Activated CD8-positive, alpha-beta T cell treated with anti-CD3 and anti-CD28 coated beads, Interleukin-2, amount 10 ng/mL, durations not matched to agents 7 days and 5 days (primary cell): Measurements from ENCODE around the gene SNRPA1. TPM values are rescaled to one million over a fixed set of nuclear protein-coding genes. Genes with fewer than 3 reads are reported as not detected.
A peak's percentile ranks its signal among the peaks of the same experiment; 100 is the strongest.

Experiments
- ATAC-seq: fragments of 150-1000 bp; cut with Tn5 transposase; one replicate; pipeline ENCODE4 v1.10.0; 2021; ENCODE audit warnings: moderate library complexity
- CTCF ChIA-PET: fragments of 350-600 bp; sonication (Branson Sonifier 250); formaldehyde crosslinking; loops from one replicate; lab custom pipeline; 2021; ENCODE audit warnings: antibody characterized with exemption; lab: Charles Lee
- POLR2A ChIA-PET: fragments of 350-600 bp; sonication (Branson Sonifier 250); formaldehyde crosslinking; loops from one replicate; lab custom pipeline; 2021; ENCODE audit warnings: antibody characterized with exemption; lab: Charles Lee
- DNase-seq: peaks from one replicate; pipeline ENCODE4 v3.0.0-alpha.2; 2020
- H3K27ac Mint-ChIP-seq: one replicate; pipeline ENCODE4 v1.8.0; 2021; ENCODE audit warnings: mild to moderate bottlenecking, mixed read lengths
- H3K27me3 Mint-ChIP-seq: one replicate; pipeline ENCODE4 v1.8.0; 2021; ENCODE audit warnings: low read depth, mixed read lengths
- H3K36me3 Mint-ChIP-seq: one replicate; pipeline ENCODE4 v1.8.0; 2021; ENCODE audit warnings: low read depth, mixed read lengths
- H3K4me1 Mint-ChIP-seq: one replicate; pipeline ENCODE4 v1.8.0; 2021; ENCODE audit warnings: low read depth, mixed read lengths
- H3K4me3 Mint-ChIP-seq: one replicate; pipeline ENCODE4 v1.8.0; 2021; ENCODE audit warnings: mild to moderate bottlenecking, mixed read lengths
- H3K9me3 Mint-ChIP-seq: one replicate; pipeline ENCODE4 v1.8.0; 2022; ENCODE audit warnings: mixed read lengths; ENCODE audit not compliant: insufficient read depth
- total RNA-seq, 2 experiments: library from RNA; stranded (reverse); gene quantifications; one replicate each; pipeline ENCODE4 v1.2.3, GENCODE V29; 2021

SNRPA1 gene
- total RNA-seq, 2 experiments from 2014 or later = 138 to 144 TPM

DNA sequence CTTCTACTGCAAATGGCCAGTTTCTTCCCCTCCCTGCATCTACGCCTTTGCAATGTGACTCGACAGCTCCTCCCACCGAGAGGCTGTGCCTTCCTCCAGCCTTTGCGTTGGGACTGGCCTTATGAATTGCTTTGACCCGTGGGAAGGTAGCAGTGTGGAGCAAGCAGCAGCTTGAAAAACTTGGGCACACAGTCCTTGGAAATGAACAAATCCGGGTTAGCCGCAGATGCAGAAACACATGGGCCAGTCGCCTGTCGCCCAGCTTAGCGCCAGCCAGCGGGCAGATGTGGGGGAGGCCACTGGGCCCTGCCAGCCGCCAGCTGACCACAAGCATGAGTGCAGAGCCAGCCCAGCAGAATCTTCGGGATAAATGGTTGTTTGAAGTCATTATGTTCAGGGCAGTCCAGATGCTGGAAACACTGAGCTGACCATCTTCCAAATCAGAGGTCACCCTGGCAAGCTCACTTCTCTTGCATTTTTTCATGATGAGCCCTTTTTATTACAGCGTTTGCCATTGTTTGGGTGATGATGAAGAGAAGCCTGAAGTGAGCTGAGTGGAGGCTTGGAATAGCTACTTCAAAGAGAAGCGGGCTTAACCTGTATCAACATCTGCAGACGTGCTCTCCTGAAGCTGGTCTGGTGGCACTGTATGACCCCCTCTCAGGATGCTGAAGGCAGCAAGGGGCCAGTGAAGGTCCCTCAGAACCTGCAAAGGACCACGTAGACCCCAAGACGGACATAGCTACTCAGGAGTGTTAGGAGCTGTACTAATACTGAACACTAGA is 27.5 kb downstream of the SNRPA1 start:
- POLR2A ChIA-PET = interaction anchor here (0.9 to 1.1 kb wide), 2 partner anchors 29 to 53 kb away, joined by 3 to 4 read pairs; no protein-coding TSS in a partner anchor
- H3K27me3 Mint-ChIP-seq = no peaks in the 10 kb centered on the region

GRCh38 chr15:101266787-101267186 is 28.3 kb downstream of the SNRPA1 start:
- no peaks in the 10 kb centered on the region for H3K9me3 Mint-ChIP-seq
- no peak overlapping the region for H3K27ac Mint-ChIP-seq
- H3K36me3 Mint-ChIP-seq = peaks cover 15% of the 10 kb centered on the region
- peaks cover 6% of the 10 kb centered on the region for H3K4me1 Mint-ChIP-seq
- POLR2A ChIA-PET = no interaction called here
- no peak for ATAC-seq
- H3K27me3 Mint-ChIP-seq = no peaks in the 10 kb centered on the region
- CTCF ChIA-PET = interaction anchor here (1.8 to 2.4 kb wide), 3 partner anchors 8 to 259 kb away, joined by 12 to 17 read pairs (median 12); no protein-coding TSS in a partner anchor
- no peak overlapping the region for H3K4me3 Mint-ChIP-seq
- no peak for DNase-seq

More for the DNA sequence above, 27.5 kb downstream of the SNRPA1 start:
- Mint-ChIP-seq H3K36me3 (peaks cover 20% of the 10 kb centered on the region), H3K4me1 (peaks cover 6% of the 10 kb centered on the region), H3K27ac (no peak overlapping the region), H3K4me3 (no peak overlapping the region), H3K9me3 (no peaks in the 10 kb centered on the region)
- DNase-seq (no peak), ATAC-seq (no peak)
- CTCF ChIA-PET = interaction anchor here (1.1 to 2.4 kb wide), 4 partner anchors 9 to 260 kb away, joined by 3 to 17 read pairs (median 12); no protein-coding TSS in a partner anchor

- no peak for ATAC-seq
- peaks cover 6% of the 10 kb centered on the region for H3K4me1 Mint-ChIP-seq
- no peak overlapping the region for H3K4me3 Mint-ChIP-seq
- DNase-seq = no peak
- H3K27me3 Mint-ChIP-seq = peaks cover 4% of the 10 kb centered on the region
- H3K36me3 Mint-ChIP-seq = peaks cover 10% of the 10 kb centered on the region
- ChIA-PET CTCF (interaction anchor here (0.9 kb wide), 1 partner anchor 258 kb away, joined by 3 read pairs; no protein-coding TSS in a partner anchor), POLR2A (no interaction called here)
- no peaks in the 10 kb centered on the region for H3K9me3 Mint-ChIP-seq
- H3K27ac Mint-ChIP-seq = no peak overlapping the region
Observed at GRCh38 chr15:101266034-101266433, 29.0 kb downstream of the SNRPA1 start.

GRCh38 chr15:101264911-101265641 is 30.0 kb downstream of the SNRPA1 start:
- Mint-ChIP-seq H3K4me1 (peaks cover 6% of the 10 kb centered on the region), H3K27ac (no peak overlapping the region), H3K36me3 (peaks cover 5% of the 10 kb centered on the region), H3K4me3 (no peak overlapping the region), H3K9me3 (no peaks in the 10 kb centered on the region), H3K27me3 (peaks cover 6% of the 10 kb centered on the region)
- ATAC-seq (no peak), DNase-seq (no peak)
- ChIA-PET POLR2A (no interaction called here), CTCF (interaction anchor here (0.9 to 5.6 kb wide), 2 partner anchors 257 kb away, joined by 3 to 32 read pairs; no protein-coding TSS in a partner anchor)

DNA sequence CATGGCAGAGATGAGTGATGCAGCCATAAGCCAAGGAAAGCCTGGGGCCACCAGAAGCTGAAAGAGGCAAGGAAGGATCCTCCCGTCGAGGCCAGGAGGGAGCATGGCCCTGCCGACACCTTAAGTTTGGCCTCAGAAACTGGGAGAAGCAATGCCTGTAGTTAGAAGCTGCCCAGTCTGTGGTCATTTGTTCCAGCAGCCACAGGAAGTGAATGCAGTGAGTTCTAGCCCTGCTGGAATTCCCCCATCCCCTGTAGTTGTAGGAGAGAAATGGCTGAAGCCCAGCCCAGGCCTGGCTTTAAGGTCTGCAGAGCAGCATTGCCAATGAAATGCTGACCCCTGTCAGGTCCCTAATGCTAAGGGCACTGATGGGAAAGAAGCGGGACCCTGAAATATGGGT is 31.0 kb downstream of the SNRPA1 start:
- ATAC-seq = no peak
- H3K4me3 Mint-ChIP-seq = no peak overlapping the region
- H3K9me3 Mint-ChIP-seq = no peaks in the 10 kb centered on the region
- H3K27ac Mint-ChIP-seq = no peak overlapping the region
- no peaks in the 10 kb centered on the region for H3K36me3 Mint-ChIP-seq
- no peak for DNase-seq
- ChIA-PET POLR2A (no interaction called here), CTCF (interaction anchor here (1.5 to 5.6 kb wide), 2 partner anchors 12 to 256 kb away, joined by 3 to 32 read pairs; no protein-coding TSS in a partner anchor)
- H3K4me1 Mint-ChIP-seq = peaks cover 6% of the 10 kb centered on the region
- peaks cover 8% of the 10 kb centered on the region for H3K27me3 Mint-ChIP-seq

- ChIA-PET POLR2A (interaction anchor here (1.1 kb wide), 1 partner anchor 665 kb away, joined by 3 read pairs; no protein-coding TSS in a partner anchor), CTCF (interaction anchor here (0.6 to 5.6 kb wide), 4 partner anchors 14 to 255 kb away, joined by 3 to 32 read pairs (median 4); no protein-coding TSS in a partner anchor)
- DNase-seq (no peak), ATAC-seq (no peak)
- no peaks in the 10 kb centered on the region for H3K36me3 Mint-ChIP-seq
- H3K9me3 Mint-ChIP-seq = no peaks in the 10 kb centered on the region
- H3K4me3 Mint-ChIP-seq = no peak overlapping the region
- peaks cover 11% of the 10 kb centered on the region for H3K27me3 Mint-ChIP-seq
- H3K27ac Mint-ChIP-seq = no peak overlapping the region
- H3K4me1 Mint-ChIP-seq = peaks cover 8% of the 10 kb centered on the region
Observed at GRCh38 chr15:101262551-101262950, 32.5 kb downstream of the SNRPA1 start.

DNA sequence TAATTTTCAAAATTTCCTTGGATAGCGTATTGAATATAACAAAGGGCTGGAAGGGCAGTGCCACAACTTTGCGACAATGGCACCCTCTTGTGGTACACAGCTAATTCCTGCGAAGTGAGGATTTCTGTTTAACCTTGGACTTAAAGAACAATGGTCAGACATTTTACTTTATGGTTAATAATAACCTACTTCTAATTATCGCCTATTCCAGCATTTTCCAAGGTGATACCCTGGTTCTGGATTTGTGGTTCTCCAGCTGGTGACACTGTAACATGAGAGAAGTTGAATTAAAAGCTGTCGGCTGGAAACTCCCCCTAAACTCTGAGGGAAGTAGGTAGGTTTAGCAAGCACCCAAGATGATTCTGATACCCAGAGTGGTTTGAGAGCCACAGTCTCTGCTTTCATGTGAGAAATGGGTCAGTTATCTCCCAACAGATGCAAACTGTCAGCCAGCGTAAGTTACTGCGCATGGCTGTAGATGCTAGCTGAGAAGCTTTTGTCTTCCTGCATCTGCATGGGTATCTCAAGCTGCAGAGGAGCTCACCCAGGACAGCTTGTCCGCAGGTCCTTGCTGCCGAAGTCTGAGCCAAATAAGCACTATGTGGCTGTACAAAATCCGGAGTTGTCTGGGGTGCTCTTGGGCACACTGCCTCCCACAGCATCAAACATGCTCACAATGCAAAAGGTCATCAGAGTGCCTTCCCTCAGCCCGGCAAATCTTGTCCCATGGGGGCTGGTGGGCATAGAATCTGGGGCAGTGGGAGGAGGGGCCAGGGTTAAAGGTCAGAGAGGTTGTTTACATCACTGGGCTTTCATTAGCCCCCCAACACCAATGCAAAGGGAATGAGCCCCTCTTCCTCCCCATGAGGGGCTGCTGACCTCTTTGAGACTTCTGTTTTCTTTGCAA is 36.6 kb downstream of the SNRPA1 start:
- peaks cover 11% of the 10 kb centered on the region for H3K27me3 Mint-ChIP-seq
- no peak for ATAC-seq
- peaks cover 32% of the 10 kb centered on the region for H3K4me1 Mint-ChIP-seq
- no peaks in the 10 kb centered on the region for H3K9me3 Mint-ChIP-seq
- ChIA-PET CTCF (interaction anchor here (0.6 to 9.3 kb wide), 39 partner anchors 9 to 409 kb away, joined by 3 to 235 read pairs (median 4); no protein-coding TSS in a partner anchor), POLR2A (no interaction called here)
- H3K36me3 Mint-ChIP-seq = no peaks in the 10 kb centered on the region
- H3K27ac Mint-ChIP-seq = no peak overlapping the region
- H3K4me3 Mint-ChIP-seq = no peak overlapping the region
- peak; percentile 69 for DNase-seq

- H3K36me3 Mint-ChIP-seq = peaks cover 3% of the 10 kb centered on the region
- ATAC-seq = no peak
- ChIA-PET CTCF (interaction anchor here (0.7 to 9.3 kb wide), 13 partner anchors 13 to 245 kb away, joined by 3 to 235 read pairs (median 7); no protein-coding TSS in a partner anchor), POLR2A (no interaction called here)
- H3K27me3 Mint-ChIP-seq = peaks cover 11% of the 10 kb centered on the region
- DNase-seq = peak; percentile 45
- no peaks in the 10 kb centered on the region for H3K9me3 Mint-ChIP-seq
- no peak overlapping the region for H3K4me3 Mint-ChIP-seq
- peaks cover 41% of the 10 kb centered on the region for H3K4me1 Mint-ChIP-seq
- no peak overlapping the region for H3K27ac Mint-ChIP-seq
Observed at GRCh38 chr15:101256757-101257156, 38.3 kb downstream of the SNRPA1 start.

DNA sequence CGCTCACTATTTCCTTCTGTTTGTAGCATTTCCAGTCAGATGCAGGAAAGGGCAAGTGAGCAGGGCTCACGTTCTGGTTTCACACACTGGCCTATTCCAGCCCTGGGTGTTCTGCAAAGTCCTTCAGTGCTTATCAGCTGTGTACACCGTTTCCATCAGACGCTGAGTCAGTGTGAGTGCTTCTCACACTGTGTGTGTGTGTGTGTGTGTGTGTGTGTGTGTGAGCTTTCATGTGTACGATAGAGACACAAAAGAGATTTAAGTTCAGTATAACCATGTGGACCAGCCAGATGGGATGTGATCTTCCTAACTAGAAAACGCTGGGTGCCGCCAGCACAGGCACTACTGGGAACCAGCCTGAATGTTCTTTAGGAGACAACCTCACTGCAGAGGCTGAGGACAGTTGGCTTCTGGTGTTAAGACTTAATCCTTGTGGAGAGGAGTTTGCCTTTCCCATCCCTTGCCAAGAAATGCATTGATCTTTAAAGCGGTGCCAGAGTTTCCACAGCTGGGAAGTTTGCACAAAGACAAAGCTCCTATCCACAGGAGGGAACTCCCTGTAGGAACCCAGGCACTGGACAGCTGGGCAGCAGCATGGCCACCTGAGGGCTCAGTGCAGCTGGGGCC is 39.3 kb downstream of the SNRPA1 start:
- no peak overlapping the region for H3K4me3 Mint-ChIP-seq
- no peaks in the 10 kb centered on the region for H3K9me3 Mint-ChIP-seq
- H3K36me3 Mint-ChIP-seq = peaks cover 5% of the 10 kb centered on the region
- DNase-seq = no peak
- POLR2A ChIA-PET = no interaction called here
- no peak for ATAC-seq
- CTCF ChIA-PET = interaction anchor here (0.7 to 9.3 kb wide), 14 partner anchors 12 to 244 kb away, joined by 3 to 235 read pairs (median 6); no protein-coding TSS in a partner anchor
- H3K27ac Mint-ChIP-seq = no peak overlapping the region
- H3K4me1 Mint-ChIP-seq = peaks cover 41% of the 10 kb centered on the region
- peaks cover 5% of the 10 kb centered on the region for H3K27me3 Mint-ChIP-seq

DNA sequence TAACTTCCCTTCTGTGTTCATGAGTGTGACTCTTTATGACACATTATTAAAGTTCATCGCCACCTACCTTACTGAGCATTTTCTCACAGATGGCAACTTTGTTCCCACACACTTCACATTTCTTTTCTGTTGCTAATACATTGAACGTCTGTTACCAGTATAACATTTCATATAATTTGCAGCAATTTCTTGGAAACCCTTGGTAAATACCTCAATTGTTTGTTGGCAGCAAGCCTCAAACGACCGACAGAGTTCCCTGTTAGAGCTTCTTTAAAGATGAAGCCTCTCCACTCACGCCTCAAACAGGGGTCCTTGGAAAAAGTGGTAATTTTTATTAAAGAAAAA is 40.0 kb downstream of the SNRPA1 start:
- peak overlapping the region; percentile 17 for H3K4me3 Mint-ChIP-seq
- POLR2A ChIA-PET = interaction anchor here (1.1 to 1.5 kb wide), 2 partner anchors 50 to 161 kb away, joined by 3 read pairs; no protein-coding TSS in a partner anchor
- peaks cover 47% of the 10 kb centered on the region for H3K4me1 Mint-ChIP-seq
- ATAC-seq = no peak
- H3K27ac Mint-ChIP-seq = no peak overlapping the region
- no peaks in the 10 kb centered on the region for H3K9me3 Mint-ChIP-seq
- H3K36me3 Mint-ChIP-seq = peaks cover 12% of the 10 kb centered on the region
- CTCF ChIA-PET = interaction anchor here (1.1 to 9.3 kb wide), 8 partner anchors 11 to 243 kb away, joined by 5 to 235 read pairs (median 8); no protein-coding TSS in a partner anchor
- DNase-seq = no peak
- peaks cover 4% of the 10 kb centered on the region for H3K27me3 Mint-ChIP-seq
